AG08396 (cell line): ENCODE results near the gene CLSTN2.

ENCODE experiments used
- DNase-seq: peaks from one replicate; pipeline ENCODE4 v3.0.0; 2012; ENCODE audit warnings: low spot score, mixed read lengths

CLSTN2 gene

DNA sequence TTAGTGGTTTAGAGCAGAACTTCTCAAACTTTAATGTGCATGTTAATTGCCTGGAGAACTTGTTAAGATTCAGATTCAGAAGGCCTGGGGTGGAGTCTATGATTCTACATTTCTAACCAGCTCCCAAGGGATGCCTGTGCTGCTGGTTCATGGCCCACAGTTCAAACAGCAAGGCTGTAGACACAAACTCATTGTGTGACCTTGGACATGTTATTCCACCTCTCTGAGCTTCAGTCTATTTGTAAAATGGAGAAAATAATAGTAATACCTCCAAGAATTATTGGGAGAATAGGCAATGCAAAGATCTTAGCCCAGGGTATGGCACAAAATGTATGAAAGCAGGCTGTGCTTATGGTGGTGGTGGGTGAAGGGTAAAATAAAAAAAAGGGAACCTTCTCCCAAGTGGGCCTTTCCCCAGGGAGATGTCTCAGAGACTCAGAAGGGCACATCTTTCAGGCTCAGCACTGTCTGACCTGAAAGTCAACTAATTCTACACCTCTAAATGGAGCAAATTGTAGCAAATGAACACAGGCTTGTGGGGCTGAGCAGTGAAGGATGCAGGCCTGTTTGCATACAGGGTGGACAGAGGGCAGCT lies 566.9 kb downstream of the CLSTN2 start:
- no peak for DNase-seq

DNA sequence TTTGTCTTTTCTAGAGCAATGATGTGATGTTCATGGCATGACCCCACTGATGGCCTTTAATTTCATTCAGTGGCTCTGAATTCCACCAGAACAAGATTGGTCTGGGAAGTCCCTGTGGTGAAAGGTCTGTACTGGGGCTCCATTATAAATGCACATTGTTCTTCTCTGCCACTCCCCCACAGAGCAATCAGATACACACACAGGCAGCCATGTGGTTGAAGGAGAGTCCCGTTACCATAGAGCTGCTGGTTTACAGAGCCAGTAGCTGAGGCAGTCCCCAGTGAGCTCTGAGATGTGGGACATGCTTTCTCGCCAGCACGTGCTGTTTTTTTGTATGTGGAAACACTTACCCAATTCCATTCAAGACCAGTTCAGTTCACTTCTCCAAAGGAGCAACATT lies 570.2 kb downstream of the CLSTN2 start:
- DNase-seq: no peak

DNA sequence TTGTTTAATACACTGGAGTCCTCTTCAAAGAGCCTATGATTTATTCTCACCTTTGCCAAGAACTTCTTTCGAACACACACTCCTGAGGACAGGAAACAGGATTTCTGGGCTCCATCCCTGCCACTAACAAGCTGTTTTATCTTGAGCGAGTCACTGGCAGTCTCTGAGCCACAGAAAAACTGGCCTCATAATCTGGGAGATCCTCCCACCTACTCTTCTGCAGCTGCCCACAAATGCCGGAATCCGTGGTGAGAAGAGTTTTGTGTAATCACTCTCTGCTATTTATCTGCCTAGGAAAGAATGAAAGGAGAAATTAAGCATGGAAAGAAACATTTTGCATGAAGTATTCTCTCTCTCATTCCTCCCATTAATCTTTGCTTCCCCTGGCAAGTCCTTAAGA lies 570.9 kb downstream of the CLSTN2 start:
- DNase-seq: no peak

DNA sequence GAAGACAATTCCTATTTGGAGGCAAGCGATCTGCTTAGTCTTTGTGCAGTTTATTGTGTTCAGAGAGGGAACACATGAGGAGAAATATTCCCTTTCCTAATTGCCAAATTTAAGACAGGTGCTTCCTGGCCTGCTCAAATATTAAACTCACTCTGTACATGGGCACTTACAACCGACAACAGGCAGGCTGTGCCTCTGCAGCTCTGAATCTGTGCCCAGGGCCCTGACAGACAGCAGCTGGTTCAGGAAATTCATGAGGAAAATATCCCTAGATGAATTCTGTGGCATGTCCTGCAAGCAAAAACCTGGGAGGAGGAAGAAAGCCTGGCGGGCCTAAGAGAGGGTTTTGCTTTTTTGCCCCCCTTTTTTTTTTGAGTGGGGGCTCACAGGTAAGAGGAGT lies 573.6 kb downstream of the CLSTN2 start:
- no peak for DNase-seq

DNA sequence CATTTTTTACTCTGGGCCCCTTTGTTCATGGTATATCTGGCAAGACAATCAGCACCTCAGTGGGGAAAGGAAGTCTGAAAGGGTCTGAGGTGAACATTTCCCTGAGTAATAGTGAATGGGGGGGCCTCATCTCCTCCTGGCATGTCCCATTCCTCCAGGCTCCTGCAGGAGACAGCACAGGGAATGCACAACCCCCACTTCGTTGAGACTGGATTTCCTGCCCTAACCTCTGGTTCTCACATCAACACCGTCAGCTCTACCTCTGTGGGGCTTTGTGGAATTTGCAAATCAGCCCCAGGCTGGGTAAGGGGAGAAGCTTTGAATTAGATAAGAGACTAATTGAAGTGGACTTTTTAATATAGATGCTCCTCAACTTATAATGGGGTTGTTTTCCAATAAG lies 574.5 kb downstream of the CLSTN2 start:
- no peak for DNase-seq

DNA sequence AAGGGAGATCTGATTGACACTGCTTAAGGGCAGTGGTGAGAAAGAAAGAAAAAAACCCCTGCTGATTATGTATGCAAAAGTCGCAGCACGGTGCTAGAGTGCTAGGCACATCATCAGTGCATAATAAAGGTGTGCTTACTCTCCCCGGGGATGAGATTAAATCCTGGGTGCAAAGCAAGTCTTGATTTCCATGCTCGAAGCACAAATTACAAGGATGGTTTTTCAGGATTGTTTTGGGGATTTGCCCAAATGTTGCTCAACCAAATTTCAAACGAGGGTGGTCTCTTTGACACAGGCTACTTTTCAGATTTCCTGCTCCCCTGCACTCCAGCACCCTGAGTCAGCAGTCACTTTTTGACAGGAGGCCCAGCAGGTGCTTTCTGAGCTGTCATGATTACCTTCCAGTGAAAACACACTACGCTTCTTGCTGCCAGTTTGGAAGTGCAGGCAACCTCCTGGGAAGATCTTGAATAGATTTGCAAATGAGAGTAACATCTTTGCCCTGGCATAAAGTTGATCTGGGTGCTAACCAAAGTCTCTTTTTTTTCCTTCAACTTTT lies 575.4 kb downstream of the CLSTN2 start:
- DNase-seq: no peak

DNA sequence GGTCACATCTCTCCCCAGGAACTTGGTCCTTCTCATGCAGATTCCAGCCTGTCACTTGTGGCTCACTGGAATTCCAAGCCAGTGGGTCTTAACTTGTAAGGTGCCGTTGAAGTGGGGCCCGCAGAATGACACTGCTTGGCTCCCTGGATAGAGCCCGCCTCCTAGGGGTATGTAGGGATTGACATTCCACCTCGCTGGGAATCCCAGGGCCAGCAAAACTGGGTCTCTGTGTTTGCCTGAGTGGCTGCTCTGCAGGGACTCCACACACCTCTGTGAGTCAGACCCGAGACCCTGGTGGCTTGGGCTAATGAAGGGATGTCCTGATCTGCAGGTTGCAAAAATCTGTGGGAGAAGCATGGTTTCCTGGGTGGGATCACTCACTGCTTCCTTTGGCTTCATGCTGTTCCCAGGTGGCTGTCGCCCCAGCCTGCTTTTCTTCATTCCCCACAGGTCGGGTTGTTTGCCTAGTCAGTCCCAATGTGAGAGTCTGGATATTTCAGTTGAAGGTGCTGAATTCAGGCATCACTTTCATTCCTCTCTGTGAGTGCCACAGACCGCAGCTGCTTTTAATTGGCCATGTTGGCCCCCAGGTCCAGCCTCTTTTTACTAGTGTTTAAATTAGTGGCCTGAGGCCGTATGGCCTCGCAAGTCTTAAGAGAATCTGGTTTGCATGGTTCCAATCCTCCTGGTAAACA lies 586.9 kb downstream of the CLSTN2 start:
- no peak for DNase-seq

DNA sequence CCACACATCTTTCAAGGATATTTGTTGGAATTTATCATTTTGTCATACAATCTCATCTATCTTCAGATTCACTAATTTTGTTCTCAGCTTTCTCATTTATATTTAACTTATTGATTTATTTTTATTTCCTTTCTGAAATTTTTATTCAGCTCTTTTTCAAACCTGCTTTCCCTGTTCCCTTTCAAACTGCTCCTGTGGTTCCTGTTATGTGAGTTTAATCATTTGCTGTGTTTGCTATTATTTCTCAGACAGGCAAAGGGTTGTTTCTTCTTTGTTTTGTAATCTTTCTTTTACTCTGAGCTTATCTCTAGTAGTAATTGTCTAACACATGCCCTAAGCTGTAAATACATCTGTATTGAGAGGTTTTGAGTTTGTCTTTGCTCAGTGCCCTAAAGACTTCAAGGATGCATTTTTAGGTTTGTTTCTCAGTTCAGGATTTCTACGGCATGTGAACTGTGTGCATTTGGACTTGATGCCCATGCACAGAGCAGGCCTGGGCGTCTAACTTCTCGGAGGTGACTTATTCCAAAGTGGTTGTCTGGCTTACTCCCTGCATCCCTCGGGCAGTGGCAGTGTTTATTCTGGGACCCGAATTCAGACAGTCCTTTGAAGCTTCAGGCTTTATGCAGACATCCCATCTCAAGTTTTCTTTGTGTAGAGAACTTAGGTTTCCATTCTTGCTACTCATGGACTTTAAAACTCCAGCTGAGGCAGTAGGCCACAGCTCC lies 587.8 kb downstream of the CLSTN2 start:
- DNase-seq: no peak

DNA sequence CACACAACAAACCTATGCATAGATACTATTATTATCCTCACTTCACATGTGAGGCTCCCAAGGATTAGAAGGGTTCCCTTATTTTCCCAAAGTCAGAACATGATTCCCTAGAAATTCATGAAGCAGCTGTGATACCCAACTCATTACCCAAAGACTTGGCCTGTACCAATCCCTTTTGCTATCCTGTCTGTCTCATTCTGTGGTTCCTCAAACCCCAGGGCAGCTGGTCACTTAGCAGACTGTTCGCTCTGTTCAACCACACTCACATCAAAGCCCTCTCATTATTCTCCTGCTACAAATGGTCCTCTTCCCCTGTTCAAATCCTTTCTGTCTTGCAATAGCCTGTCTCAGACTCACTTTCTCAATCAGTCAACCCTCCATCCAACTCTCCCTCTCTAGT lies 588.6 kb downstream of the CLSTN2 start:
- no peak for DNase-seq

DNA sequence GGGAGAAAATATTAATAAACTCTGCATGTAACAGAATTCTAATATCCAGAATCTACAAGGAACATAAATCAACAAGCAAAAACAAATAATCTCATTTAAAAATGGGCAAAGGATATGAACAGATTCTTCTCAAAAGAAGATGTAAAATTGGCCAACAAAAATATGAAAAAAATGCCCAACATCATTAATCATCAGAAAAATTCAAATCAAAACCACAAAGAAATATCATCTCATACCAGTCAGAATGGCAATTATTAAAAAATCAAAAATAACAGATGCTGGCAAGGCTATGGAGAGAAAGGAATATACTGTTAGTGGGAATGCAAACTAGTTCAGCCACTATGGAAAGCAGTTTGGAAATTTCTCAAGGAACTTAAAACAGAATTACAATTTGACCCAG lies 592.2 kb downstream of the CLSTN2 start:
- DNase-seq: no peak

DNA sequence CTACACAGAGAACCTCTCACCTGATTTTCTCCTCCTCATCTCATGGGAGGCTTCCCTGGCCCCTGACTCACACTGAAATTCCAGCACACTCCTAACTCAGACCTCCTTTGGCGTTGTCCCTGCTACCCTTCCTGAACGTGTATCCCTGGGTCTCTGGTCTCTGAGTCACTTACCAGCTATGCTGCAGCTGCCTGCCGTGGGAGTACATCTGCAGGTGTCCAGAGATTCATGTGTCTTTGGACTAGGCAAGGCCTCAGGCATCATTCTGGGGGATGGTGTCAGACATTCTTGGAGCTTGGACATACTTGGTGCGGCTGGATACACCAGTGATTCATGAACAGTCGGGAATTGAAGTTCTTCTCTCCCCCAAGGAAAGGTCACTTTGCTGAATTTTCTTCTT lies 594.1 kb downstream of the CLSTN2 start:
- DNase-seq: no peak

DNA sequence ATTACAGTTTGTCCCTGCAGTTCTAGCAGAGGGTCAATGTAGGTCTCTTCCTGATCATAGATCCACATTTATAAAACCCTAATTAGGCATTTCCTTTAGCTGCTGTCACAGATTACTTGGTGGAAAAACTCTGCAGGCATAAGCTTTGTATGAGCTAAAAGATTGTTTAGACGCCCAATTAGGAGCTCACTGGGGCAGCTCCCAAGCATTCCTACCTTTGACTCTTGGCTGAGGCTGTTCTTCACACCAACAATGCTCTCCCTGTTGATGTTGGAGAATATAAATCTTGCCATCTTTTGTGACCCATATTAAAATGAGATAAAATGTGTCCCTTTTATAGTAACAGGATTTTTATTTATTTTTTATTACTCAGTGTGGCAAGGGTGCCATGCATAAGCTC lies 594.6 kb downstream of the CLSTN2 start:
- DNase-seq: no peak

DNA sequence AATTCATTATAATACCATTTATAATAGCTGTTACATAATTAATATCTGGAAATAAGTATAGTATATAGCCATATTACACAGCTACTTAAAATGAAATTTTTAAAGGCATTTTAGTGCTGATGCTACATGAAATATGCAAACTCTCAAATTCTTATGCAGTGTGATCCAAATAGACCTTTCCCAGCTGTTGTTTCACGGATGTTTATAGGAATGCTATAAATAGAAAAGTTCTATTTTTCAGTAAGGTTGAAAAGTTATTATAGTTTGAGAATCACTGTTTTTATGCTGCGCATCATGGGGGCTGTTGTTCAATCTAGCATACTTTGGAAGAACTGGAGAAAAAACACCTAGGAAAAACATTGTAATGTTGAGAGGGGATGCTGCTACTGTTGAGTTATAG lies 595.1 kb downstream of the CLSTN2 start:
- no peak for DNase-seq

DNA sequence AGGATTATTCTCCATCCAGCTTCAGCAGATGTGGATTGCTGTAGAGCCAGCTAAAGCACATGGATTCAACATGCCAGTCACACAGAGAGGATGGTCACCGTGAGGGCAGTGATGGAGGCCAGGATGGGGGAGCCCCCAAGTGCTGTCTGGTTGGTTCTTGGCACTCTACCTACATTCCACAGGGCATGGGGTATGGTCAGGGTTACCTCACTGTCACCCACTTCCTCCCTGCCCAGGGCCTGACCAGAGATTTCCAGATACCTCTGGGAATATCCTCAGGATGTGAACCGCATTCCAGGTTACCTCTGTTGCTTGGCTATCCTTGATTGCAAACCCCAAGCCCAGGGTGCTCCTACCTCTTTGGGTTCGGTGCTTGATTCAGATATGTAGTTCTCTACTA lies 595.6 kb downstream of the CLSTN2 start:
- no peak for DNase-seq

DNA sequence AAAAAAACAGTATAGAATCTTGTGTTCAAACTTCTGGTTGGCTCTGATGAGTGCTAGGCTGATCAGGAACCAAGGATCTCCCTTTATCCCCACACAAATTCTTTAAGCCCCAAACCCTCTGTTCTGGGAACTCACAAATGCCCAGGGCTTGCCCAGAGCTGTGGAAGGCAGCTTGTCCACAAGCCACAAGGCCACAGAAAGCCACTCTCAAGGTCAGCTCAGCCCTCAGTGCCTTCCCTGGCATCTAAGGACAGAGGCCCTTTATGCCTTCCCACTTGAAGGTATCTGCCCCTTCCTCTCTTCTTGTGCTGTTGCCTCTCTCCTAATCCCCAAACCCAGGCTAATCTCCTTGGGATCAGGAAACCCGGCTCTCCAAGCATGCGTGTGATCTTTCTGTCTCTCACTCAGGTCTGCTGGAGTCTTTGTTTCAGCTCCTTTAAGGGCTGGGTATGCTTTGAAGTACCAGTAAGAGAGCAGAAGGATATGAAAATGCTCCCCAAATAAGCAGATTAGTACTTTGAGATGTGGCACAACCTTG lies 597.9 kb downstream of the CLSTN2 start:
- no peak for DNase-seq

DNA sequence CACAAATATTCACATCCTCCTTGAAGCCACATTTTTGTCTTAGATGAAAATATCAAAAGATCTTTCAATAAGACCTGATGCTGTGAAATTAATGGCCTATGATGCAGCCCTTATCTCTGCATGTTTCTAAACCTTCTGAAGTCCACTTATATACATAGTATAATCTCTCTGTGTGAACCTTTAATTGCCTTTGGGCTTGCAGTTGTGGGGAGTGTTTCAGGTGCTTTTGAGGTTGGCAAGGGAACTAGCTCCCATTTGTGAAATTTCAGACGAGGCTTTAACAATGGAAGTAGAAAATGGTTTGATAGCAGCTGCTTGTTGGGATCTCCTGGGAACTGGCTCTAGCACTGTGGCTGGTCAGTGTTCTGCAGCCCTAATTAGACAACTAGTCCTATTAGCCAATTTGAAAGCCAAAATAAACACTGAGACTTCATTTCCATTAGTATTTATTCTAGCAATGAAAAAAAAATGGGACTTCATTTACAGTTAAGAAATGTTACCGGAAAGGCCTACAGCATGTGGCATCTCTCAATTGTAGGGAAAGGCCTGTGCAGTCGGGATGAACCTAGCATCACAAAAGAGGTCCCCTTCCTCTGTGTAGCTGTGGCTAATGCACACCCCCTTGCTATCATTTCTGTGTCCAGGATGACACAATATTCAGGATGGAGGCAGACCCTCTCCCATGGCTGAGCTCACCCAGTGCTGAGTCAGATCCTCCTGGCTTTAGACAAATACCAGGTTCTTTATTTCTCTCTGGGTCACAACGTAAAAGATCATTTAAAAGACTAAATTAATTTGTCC lies 602.1 kb downstream of the CLSTN2 start:
- no peak for DNase-seq

DNA sequence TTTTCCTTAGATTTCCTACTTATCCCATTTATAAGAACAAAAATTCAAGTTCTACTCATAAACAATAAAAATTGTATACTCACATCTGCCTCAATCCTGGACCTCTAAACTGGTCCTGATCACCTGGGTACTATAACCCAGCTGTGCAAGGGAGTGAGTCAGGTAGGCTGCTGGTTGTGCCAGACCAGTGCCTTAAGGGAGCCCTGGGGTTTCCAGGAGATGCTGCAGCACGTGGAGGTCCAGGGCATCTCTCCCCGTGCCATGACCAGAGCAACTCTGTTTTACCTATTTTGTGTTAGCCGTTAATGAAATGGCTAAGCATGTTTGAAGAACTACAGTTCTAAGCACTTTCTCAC lies 602.7 kb downstream of the CLSTN2 start:
- no peak for DNase-seq

DNA sequence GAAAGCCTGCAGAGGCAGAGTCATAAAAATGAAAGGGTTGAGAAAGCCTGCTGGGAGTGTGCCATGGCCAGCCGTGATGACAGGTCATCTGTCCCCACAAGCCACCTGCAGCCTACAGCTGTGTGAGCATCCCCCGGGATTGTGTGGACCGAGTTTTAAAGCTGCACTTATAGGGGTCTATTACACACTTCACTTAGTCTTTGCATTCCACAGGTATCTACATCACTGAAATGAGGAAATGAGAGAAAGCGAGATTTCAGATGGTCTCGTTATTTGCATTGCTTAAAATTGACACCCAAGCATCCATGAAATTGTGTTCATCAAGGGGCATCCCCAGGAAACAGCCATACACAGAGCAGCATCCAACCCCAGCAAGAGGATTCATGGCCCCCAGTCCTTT lies 605.3 kb downstream of the CLSTN2 start:
- no peak for DNase-seq

DNA sequence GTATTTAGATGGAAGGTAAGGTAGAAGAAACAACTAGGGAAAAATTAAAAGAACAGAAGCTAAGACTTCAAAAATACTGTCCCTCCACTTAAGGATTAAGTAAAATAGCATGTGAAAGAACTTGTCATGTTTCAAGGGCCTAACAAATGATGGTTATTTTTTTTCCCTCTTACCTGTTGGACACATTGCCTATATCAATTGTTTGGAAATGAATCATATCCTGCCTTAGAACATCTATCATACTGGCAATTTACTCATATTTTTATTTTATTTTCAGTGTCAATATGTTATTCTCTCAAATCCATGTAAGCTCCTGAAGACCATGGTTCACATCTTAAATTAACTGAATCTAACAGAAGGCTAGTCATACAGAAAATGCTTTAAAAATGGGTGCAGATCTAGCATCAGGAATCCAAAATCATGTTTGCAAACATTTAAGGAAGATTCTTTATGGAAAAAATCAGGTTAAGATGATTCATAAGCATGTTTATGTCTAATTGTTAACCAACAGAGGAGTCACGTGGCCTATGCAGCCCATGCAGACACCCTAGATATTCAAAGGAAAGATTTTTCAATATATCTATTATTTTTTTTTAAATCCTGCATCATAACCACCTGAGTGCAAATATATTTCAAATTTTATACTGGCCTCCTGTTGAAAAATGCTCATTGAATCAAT lies 607.1 kb downstream of the CLSTN2 start:
- DNase-seq: no peak

DNA sequence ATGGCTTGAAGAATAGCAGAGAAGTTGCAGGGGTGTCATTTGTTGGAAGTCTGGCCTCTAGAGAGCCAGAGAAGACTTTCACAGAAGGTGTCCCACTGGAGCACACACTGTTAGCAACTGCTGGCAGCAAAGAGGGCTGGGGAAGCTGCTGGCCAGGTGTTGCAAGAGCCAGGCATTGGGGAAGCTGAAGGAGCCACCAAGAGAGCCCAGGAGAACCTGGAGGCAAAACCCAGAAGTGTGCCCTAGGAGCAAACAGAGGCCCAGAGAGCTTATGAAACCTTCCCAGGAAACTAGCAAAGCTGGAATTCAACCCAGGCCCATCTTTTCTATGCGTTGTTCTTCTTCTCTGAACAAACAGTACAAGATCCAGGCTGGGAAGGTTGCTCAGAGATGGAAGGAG lies 610.2 kb downstream of the CLSTN2 start:
- no peak for DNase-seq

DNA sequence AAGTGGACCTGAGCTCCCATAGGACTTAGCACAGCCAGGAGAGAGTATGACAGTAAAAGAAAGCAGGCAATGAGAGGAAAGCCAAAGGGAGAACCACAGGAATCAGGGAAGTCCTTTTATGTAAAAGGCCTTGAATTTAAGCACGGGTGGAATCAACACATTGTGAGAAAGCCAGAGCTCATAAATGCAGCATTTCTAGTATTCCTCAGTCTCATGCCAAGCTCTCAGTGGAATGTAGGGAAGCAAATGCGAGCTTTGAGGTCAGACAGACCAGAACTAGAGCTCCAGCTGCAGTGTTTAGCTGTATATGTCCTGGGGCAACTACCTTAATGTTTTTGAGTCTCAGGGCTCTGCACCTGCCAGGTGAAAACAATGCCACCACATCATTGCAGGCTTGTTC lies 610.8 kb downstream of the CLSTN2 start:
- DNase-seq: no peak

DNA sequence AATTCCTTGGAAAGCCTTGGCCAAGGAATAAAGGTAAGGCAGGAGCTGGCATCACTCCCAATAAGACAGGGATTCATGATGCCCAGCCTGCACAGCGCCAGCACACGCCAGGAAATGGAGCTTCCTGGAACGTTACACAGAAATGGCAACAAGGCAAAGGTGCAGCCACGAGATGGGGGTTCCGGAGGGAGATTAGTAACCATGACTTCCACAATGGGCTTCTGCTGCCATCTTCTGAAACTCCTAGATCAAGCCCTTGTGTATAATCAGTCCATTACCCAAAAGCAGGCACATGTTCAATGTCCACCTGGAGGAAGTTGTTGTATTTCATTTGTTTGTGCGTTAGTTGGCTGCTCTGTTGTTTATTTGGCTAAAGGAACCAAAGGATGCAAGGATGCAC lies 611.7 kb downstream of the CLSTN2 start:
- no peak for DNase-seq
